GM20431 (cell line): ENCODE data around the gene CENPX.

Experiments
- in situ Hi-C: fragments of 300-500 bp; cut with MseI, MboI; formaldehyde crosslinking; loops from one replicate; pipeline ENCODE4 v1.15.0; 2020; ENCODE audit warnings: low sequenced_read_pairs; ENCODE audit not compliant: unreplicated experiment

The CENPX gene

DNA sequence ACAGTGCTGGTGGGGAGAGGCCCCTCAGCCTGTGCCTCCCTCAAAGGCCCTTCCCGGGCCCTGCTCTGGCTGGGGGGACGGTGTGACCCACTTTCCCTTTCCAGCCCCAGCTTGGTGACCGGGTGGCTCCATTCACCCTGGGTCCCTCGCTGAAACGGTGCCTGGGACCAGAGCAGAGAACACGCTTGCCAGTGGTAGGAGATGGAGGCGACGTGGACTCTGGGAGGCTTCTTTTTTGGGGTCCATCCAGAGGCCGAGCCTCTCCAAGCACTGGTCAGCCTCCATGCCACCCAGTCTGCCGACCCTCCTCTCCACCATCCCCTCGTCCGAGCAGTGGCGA is 7.7 kb downstream of the CENPX start:
- in situ Hi-C loops, result no loop called here

DNA sequence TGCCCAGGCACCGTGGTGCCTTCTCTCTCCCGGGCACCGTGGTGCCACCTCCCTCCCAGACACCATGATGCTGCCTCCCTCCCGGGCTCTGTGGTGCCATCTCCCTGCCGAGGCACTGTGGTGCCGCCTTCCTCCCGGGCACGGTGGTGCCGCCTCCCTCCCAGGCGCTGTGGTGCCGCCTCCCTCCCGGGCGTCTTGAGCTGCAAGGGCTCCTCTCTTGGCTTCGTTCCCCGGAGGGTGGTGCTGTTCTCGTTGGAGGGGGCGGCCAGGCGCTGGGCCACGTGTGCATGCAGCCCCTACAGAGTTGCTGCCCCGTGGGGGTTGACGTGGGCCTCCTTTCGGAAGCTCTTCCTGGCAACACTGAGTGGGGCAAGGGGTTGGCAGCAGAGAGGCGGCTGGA is 8.2 kb downstream of the CENPX start:
- in situ Hi-C loops, result no loop called here

DNA sequence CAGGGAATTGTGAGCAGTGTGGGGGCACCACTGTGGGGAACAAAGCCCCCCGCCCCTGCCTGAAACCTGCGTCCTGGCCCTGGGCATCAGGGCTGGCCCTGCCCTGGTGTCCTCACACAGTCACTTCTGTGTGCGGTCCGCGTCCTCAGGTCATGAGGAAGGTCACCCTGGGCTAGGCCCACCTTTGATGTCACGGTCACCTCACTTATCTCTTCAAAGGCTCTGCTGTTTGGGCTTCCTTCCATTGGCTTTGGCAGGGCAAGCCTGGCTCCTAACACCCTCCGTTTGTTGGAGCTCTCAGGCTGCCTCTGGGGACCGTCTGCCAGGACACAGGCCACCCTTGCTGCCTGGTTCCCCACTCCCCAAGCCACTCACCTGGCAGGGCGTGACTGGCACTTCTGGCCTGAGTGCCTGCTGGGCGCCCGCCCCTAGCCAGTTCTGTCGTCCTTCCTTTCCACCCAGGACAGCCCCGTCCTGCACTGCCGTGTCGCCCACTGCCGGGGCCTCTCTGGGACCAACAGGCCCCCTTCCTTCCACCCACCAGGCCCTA is 8.8 kb downstream of the CENPX start:
- in situ Hi-C loops, result no loop called here

DNA sequence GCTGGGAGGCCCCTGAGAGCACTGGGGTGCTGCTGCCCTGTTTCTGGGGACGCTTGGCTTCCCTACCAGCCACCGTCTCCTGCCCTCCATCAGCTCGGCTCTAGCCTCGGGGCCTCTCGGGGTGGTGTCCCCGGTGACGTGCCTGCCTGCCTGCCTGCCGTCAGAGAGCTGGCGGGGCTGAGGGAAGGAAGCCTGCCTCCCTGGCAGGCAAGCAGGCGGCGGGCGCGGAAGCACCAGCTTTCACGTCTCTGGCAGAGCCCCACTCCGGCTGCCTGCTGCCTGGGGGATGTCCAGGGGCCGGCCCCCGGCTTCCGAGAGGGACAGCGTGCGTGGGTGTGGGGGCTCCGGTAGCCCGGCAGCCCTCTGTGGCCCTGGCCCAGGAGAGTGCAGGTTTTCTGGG is 9.3 kb downstream of the CENPX start:
- in situ Hi-C loops, result no loop called here

DNA sequence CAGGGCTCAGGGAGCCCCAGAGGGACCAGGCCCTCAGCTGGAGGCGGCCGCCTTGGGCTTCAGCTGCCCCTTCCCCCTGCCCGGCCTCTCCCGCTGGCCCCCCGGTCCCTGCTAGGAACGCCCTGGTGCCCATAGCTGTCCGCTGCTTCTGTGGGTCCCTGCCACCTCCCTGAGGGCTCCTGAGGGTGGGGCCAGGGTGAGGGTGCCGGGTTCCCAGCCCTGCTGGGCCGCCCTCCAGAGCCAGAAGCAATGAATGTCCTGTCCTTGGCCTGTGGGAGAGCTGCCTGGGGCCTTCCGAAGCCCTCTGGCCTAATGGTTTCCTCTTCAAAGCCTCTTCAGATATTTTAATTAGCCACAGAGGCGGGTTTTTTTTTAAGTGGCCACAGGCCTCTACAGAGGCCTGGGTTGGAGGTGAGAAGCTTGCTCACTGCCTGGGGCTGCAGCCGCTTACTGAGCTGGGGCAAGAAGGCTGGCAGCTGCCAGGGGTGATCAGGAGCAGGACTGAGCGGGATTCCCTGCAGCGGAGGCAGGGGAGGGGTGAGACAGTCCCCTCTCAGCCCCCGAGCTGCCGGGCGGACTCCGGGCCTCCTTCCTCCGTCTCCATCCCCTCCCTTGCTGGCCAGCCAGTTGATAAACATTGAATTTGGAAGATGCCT is 9.9 kb downstream of the CENPX start:
- in situ Hi-C loops, result no loop called here

DNA sequence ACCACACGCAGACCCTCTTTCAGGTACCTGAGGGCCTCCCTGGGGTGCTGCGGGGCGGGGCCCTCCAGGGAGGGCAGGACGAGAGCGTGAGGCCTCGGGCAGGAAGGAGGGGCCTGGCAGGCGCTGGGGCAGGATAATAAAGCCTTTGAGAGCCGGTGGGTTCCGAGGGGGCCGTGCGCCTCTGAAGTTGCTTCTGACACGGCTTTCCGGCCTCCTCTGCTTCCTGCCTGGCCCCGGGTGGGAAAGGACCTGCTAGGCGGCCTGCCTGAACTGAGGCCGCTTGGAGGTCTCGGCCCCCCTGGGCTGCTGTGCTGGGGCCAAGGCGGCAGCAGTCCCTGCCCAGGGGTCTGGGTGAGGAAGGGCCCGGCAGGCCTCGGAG is 10.4 kb downstream of the CENPX start:
- in situ Hi-C loops, result no loop called here

DNA sequence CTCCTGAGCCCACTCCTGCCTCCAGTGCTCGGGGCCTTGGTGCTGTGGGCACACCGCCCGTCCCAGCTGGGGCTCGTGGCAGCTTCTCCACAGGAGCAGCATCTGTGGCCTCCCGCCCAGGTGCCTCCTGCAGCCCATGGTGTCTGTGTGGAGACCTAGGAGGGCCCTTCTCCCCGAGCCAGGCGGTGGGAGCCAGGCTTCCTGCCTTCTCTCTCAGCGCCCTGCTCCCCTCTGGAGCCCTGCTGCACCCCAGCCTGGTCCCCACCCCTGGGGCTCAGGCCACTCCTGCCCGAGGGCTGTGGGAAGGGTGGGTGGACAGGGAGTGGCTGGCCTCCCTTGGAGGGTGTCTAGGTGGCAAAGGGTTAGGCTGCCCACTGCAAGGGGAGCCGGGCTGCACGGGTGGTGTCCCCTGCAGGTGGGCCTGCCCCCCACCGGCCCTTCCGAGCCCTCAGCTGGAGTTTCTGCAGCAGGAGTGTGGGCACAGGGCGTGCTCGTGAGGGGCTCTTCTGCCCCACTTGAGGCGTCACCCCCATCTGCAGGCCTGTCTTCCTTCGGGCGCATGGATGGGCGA is 11.0 kb downstream of the CENPX start:
- in situ Hi-C loops, result no loop called here

DNA sequence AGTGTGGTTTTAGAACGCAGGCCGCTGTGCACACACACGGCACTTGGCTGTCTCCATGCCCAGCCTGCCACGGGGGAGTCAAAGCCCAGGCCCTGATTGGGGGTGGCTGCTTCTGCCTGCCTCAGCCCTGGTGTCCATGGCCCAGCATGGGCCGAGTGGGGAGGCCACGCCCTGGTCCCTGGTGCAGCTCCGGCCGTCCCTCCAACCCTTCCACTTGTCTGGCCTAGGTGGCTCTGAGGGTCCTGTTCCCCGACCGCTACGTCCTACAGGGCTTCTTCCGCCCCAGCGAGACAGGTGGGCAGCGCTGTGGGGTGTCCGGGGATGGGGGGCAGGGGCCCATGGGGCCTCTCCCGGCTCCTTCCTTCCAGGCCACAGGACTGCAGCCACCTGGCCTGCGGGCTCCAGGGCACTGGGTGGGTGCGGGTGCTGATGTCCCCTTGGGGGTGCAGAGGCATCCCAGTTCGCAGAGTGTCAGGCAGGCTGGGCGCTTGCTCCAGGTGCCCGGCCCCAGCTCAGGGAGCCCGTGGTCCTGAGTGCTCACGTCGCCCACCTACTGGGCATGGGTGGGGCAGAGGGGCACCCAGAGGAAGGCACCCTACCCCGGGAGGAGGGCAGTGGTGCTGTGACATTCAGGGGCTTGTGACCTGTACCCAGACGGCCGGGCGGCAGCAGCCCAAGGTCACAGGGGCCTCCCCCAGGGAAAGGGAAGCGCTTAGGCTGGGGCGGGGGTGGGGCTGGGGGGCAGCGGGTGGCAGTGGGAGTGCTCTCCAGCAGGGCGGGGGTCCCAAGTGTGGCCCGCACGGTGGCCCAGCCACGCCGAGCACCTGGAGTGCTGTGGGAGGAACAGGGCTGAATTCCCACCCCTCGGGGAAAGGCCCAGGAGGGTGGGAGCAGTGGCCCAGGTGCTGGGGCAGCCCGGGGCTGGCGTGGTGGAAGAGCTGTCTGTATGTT is 11.8 kb downstream of the CENPX start:
- in situ Hi-C loops, result no loop called here

DNA sequence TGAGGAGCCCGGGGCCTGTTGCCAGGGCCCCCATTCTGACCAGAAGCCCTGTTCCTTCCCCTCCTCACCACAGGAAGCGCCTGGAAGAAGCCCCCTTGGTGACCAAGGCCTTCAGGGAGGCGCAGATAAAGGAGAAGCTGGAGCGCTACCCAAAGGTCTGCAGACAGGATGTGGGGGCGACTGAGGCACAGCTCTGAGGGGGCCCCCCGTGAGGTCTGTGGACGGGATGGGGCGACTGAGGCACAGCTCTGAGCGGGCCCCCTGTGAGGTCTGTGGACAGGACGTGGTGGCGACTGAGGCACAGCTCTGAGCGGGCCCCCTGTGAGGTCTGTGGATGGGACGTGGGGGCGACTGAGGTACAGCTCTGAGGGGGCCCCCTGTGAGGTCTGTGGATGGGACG is 13.3 kb downstream of the CENPX start:
- in situ Hi-C loops, result no loop called here

DNA sequence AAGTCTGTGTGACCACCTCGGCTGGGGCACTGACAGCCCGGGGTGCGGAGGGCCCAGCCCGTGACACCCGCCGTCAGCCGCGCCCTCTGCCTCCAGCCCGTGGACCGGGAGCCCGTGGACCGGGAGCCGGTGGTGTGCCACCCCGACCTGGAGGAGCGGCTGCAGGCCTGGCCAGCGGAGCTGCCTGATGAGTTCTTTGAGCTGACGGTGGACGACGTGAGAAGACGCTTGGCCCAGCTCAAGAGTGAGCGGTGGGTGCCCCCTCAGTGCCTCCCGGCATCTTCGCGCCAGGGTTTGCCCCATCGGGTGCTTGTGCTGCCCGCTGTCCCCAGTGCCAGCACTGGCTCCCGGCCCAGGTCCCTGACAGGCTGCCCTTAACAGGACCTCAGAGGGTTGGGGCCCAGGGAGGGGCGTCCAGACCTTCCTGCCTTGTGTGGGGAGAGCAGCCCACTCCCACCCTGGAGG is 13.7 kb downstream of the CENPX start:
- in situ Hi-C loops, result no loop called here

DNA sequence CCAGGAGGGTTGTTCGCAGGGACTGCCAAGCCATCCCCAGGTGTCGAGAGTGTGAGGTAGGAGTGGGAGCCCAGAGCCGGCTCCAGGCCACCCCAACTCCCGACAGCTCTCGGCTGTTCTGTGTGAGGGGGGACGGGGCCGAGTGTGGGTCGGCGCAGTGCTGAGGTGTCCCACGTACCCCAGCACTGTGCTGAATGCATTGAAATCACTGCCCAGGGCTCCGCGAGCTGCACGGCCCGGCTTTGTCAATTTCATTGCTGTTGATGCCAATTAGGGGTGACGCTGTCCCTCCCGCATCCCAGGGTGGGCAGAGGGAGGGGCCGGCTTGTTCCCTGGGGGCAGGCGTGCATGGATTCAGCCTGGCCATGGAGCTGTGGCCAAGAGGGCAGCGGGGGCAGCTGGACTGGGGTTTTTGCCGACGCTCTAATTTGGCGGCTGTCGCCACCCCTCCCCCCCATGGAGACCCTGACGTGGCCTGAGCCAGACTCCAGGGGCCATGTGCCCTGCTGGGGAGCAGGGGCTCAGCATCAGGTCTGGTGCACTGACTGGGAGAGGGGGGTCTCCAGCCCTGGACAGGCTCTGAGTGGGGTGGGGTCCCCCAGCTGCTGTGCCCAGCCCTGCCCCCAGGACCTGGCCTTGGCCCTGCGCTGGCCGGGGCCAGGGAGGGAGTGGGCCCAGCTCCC is 14.3 kb downstream of the CENPX start:
- in situ Hi-C loops, result no loop called here

DNA sequence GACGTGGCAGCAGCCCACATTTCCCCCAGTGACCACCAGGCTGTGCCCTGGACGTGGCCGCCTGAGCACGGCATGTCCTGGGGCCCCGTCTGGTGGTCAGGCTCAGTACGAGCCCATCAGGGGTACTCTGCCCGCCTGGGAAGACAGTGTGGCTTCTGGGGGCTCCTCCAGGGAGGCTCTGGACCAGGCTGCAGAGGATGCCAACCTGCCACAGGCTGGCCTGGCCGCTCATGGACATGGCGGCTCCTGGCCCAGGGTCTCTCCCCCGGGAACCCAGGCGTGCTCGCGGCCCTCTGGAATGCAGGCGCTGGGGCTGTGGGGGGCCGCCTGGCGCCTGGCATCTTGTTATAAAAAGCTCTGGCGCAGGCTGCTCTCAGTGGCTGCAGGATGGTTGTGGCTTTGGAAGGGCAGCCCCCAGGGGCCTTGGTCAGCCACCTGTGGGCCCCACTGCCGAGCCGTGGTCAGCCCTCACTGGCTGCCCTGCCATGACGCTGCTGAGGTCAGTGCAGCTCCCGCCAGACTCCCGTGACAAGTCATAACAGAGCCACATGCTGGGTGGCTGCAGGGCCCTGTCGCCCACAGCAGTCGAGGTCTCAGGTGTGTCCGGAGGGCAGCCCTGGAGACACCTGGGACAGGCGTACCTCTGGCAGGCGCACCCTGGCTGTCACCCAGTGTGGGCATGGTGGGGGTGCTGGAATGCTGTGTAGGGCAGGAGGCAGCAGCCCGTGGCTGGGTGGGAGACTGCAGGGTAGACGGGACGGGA is 15.0 kb downstream of the CENPX start:
- in situ Hi-C loops, result no loop called here

DNA sequence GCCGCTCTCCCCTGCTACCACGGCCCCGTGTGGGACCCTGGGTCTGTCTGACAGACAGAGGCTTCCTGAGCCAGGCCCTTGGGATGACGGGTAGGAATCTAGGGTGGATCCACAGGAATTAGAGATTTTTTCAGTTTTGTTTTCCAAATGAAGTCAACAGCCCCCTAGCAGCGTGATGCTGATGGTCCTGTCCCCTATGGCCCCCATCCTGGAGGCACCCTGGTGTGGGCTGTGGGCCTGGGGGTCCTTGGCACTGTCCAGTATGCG is 15.5 kb downstream of the CENPX start:
- in situ Hi-C loops, result no loop called here

DNA sequence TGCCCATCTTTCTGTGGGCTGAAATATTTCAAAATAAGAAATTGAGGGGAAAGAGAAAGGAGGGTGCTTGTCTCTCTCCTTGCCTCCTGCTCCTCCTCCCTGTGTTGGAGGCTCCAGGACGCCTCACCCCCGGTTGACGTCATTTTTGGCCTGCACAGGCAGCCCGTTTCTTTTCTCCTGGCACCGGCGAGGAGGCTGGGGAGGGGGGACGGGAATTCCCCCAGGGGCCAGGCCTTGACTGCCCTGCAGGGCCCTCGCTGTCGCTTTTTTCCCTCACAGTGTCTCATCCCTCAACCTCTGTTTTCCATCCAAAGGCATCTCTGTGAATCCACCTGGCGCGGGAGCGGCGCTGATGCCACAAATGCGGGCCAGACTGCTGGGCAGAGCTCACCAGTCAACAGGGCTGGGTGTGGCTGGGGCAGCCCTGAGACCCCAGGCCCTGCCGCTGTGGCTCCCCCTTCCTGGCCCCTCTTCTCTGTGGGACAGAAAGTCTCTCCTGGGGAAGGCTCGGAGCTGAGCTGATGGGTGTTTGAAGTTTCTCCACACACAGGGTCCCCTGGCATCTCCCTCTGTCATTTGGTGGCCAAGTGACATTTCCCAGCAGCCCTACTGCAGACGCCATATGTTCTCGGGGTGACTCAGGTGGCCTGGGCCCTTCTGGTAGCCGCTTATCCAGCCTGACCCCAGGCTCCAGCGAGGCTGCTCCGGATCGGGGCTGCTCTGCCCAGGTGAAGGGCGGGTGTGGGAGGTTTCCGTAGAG is 16.0 kb downstream of the CENPX start:
- in situ Hi-C loops, result no loop called here

DNA sequence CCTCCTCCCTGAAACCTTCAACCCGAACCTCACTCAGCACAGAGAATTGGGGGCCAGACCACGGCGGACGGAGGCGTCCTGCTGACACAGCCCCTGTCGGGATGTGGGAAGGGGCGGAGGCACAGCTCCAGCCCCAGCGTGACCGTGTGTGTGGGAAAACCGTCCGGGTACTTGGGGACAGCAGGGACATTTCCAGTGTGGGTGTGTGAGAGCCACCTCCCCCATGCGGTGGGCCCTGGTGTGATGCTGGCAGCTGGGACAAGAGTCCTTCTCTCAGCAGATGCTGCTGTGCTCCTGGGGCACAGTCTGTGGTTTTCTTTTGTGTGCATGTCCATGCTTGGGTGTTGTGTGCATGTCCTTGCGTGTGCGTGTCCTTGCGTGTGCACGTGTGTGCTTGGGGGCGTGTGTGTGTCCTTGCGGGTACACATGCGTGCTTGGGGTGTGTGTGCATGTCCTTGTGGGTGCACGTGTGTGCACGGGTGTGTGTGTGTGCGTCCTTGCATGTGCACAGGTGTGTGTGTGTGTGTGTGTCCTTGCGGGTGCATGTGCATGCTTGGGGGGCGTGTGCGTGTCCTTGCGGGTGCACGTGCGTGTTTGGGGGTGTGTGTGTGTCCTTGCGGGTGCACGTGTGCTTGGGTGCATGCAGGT is 16.9 kb downstream of the CENPX start:
- in situ Hi-C loops, result no loop called here

DNA sequence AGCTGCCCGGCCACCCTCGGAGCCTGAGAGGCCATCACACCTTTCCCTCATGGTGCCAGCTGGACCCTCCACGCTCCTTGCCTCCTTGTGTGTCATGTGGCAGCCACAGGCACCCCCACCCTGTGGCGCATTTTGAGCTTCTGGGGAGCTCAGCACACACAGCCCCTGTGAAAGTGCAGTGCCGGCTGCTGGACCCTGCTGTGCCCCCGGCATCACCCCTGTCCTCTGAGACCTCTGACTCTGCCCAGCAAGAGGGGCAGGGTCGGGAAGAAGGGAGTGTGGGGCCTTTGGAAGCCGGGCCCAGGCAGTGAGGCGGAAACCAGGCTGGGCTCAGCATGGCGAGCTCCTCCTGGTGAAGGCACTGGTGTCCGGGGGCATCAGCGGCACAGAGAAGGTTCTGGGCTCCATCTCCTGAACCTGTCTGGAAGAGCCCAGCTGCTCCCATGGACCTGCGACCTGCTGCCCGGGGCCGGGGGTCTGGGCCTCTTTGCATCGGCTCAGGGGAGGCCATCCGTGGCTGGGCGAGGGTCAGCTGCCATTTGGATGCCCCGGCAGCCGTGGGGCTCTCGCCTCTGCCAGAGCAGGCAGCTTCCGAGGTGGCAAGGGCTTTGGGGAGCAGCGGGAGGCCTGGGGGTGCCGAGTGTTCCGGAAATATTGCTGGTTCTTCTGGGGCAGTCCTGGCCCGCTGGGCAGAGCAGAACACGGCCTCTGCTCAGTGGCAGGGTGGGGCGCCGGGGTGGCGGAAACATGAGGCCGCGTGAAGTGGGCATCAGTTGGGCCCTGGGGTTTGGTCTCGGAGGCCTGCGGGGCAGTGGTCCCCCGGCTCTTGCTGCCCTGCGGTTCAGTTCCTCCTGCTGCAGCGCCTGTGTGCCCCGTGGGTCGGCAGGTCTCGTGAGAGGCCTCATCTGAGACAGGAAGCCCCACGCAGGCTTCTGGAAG is 17.9 kb downstream of the CENPX start:
- in situ Hi-C loops, result no loop called here

DNA sequence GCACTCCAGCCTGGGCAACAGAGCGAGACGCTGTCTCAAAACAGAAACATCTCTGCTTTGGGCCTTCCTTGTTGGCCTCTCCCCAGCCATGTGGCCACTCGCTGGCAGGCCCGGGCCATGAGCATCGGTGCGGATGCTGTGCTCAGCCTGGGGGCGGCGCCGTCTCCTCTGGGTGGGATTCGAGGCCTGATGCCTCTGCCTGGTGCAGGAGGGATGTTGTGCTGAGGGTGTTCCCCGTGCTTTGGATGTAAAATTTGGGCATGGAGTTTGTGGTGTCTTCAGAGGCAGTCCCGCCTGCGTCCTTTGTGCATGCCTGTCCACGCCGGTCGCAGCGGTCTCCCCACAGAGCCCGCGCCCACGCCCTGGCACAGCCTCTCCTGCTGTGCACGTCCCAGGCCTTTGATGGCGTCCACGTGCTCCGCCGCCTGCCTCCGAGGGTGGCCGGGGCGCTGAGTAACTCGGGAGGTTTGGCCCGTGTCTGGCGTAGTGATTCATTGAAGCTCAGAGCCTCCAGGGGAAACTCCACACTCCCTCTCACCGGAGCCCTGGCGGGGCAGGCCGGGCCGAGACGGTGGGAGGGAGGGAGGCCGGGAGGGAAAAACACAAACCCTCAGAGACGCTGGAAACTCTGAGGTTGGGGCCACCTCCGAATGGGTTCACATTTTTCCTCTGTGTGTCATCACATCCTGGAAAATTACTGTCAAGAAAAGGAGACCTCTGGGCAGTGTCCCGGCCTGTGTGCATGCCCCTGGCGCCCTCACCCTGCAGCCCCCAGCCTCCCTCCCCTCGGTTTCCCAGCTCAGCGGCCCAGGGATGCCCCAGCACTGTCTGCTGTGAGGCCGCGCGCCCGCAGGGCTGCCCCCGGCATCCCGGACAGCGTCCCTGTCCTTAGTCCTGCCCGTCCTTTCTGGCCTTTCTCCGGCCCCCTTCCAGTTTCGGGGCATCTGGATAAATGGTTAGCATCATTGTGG is 19.0 kb downstream of the CENPX start:
- in situ Hi-C loops, result no loop called here
